Right forelimb (tissue), 1 donor: Measurements from ENCODE around the gene NAGLU.

Experiments
- DNase-seq: peaks from one replicate; pipeline ENCODE4 v3.0.0-alpha.2; 2018

The NAGLU gene

GRCh38 chr17:42565523-42566214 lies 29.6 kb downstream of the NAGLU start:
- DNase-seq: no peak

- DNase-seq: peak; percentile 45
Observed at GRCh38 chr17:42566215-42566882, 30.3 kb downstream of the NAGLU start.

GRCh38 chr17:42566883-42567573 lies 31.0 kb downstream of the NAGLU start, which contains the start of gene MLX:
MLX (plus strand) TSS chr17:42567100; CDS start chr17:42567125, 25 bp downstream.
- DNase-seq: peak; percentile 95

GRCh38 chr17:42568341-42569111 lies 32.5 kb downstream of the NAGLU start:
- DNase-seq: no peak

GRCh38 chr17:42571435-42572225 lies 35.6 kb downstream of the NAGLU start:
- no peak for DNase-seq

- DNase-seq: no peak
Observed at GRCh38 chr17:42573095-42573494, 37.1 kb downstream of the NAGLU start.

- DNase-seq: no peak
Observed at GRCh38 chr17:42574463-42574862, 38.4 kb downstream of the NAGLU start.

GRCh38 chr17:42577140-42577531 lies 41.1 kb downstream of the NAGLU start:
- no peak for DNase-seq

- DNase-seq: peak; percentile 95
Observed at GRCh38 chr17:42577532-42578281, 41.7 kb downstream of the NAGLU start, which contains the start of gene PSMC3IP. PSMC3IP (minus strand) TSS chr17:42577729; CDS start chr17:42577686, 43 bp downstream.

GRCh38 chr17:42578282-42578869 lies 42.3 kb downstream of the NAGLU start:
- DNase-seq: peak; percentile 84

GRCh38 chr17:42579794-42580551 lies 43.9 kb downstream of the NAGLU start:
- no peak for DNase-seq

GRCh38 chr17:42581744-42582270 lies 45.8 kb downstream of the NAGLU start:
- DNase-seq: no peak

GRCh38 chr17:42584880-42585279 lies 48.8 kb downstream of the NAGLU start:
- no peak for DNase-seq

GRCh38 chr17:42585353-42585752 lies 49.3 kb downstream of the NAGLU start:
- DNase-seq: no peak

GRCh38 chr17:42586514-42587230 lies 50.6 kb downstream of the NAGLU start:
- no peak for DNase-seq

- DNase-seq: no peak
Observed at GRCh38 chr17:42590886-42591285, 54.8 kb downstream of the NAGLU start.

- DNase-seq: no peak
Observed at GRCh38 chr17:42591411-42591810, 55.4 kb downstream of the NAGLU start.
